Smooth muscle cell (in vitro differentiated cells): ENCODE measurements around the gene SSR3. TPM values are rescaled to one million over a fixed set of nuclear protein-coding genes. Genes with fewer than 3 reads are reported as not detected.

Experiments
- DNase-seq: peaks from one replicate; lab custom pipeline; 2025; ENCODE audit not compliant: unreplicated experiment; lab: John Stamatoyannopoulos, UW
- H2AFZ ChIP-seq: fragments of 200-600 bp; sonication (generic); 2 replicates; pipeline ENCODE4 v1.6.0; 2016; ENCODE audit warnings: antibody characterized with exemption, low read depth, mild to moderate bottlenecking
- H3F3A ChIP-seq: fragments of 200-600 bp; sonication (generic); 2 replicates; pipeline ENCODE4 v1.6.0; 2017; ENCODE audit warnings: antibody characterized with exemption, low read depth
- H3K27ac ChIP-seq: fragments of 200-600 bp; sonication (generic); 2 replicates; pipeline ENCODE4 v1.5.1; 2016; ENCODE audit warnings: low read depth, mild to moderate bottlenecking
- H3K27me3 ChIP-seq: fragments of 200-600 bp; sonication (generic); 2 replicates; pipeline ENCODE4 v1.6.1; 2016; ENCODE audit warnings: low read depth, mild to moderate bottlenecking
- H3K36me3 ChIP-seq: fragments of 200-600 bp; sonication (generic); 2 replicates; pipeline ENCODE4 v1.5.1; 2016; ENCODE audit warnings: low read depth
- H3K4me1 ChIP-seq: fragments of 200-600 bp; sonication (generic); 2 replicates; pipeline ENCODE4 v1.5.1; 2016; ENCODE audit warnings: low read depth
- H3K4me2 ChIP-seq: fragments of 200-600 bp; sonication (generic); 2 replicates; pipeline ENCODE4 v1.6.0; 2016; ENCODE audit warnings: mild to moderate bottlenecking
- H3K4me3 ChIP-seq: fragments of 200-600 bp; sonication (generic); 2 replicates; pipeline ENCODE4 v1.5.1; 2016; ENCODE audit warnings: mild to moderate bottlenecking
- H3K79me2 ChIP-seq: fragments of 200-600 bp; sonication (generic); 2 replicates; pipeline ENCODE4 v1.6.0; 2016; ENCODE audit warnings: low read depth, mild to moderate bottlenecking
- H3K9ac ChIP-seq: fragments of 200-600 bp; sonication (generic); 2 replicates; pipeline ENCODE4 v1.6.0; 2016; ENCODE audit warnings: low read depth
- H3K9me3 ChIP-seq: fragments of 200-600 bp; sonication (generic); replicated peaks from 2 replicates; pipeline ENCODE4 v1.5.1; 2016; ENCODE audit warnings: low read depth
- H4K20me1 ChIP-seq: fragments of 200-600 bp; sonication (generic); 2 replicates; pipeline ENCODE4 v1.6.0; 2016; ENCODE audit warnings: low read depth
- WGBS: methylation state at CpG from one replicate; pipeline ENCODE4 v1.1.7; 2016; ENCODE audit warnings: low lambda C conversion rate; 5-methylcytosine and 5-hydroxymethylcytosine counted together
- polyA plus RNA-seq: library from polyadenylated mRNA; unstranded; fragments of >200 nt; fragmentation: Nextera tagmentation; extraction: Ambion mirVana; gene quantifications from 2 replicates; pipeline ENCODE4 v1.2.1, GENCODE V29; 2016
- total RNA-seq: library from RNA; depleted of rRNA; stranded (reverse); fragments of >200 nt; gene quantifications from 2 replicates; pipeline ENCODE4 v1.2.3, GENCODE V29; 2014
- TF ChIP-seq, protein P1 (sequence below): fragments of 200-600 bp; sonication (generic); IDR thresholded peaks from 2 replicates; pipeline ENCODE4 v1.5.1; 2017; ENCODE audit warnings: borderline replicate concordance, mild to moderate bottlenecking, antibody characterized with exemption; ENCODE audit not compliant: insufficient read depth, poor library complexity, severe bottlenecking

SSR3 gene
- total and polyA plus RNA-seq, 2 experiments from 2014 or later = 325 to 370 TPM

DNA sequence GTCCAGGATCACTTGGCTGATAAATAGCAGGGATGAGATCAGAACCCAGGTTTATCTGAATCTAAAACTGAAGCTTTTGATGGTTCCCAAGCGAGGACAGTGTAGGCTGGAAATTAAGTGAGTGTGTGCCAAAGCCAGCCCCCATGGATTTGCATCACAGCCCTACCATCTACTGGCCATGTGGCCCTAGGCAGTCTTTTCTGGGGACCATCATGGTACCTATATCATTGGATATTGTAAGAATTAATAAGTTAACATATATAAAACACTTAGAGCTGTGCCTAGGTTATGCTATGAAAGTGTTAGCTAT, 32.8 kb upstream of the SSR3 start:
- H3K36me3 ChIP-seq = no peaks in the 10 kb centered on the region
- H3K4me1 ChIP-seq = no peaks in the 10 kb centered on the region
- no peak overlapping the region for H2AFZ ChIP-seq
- DNase-seq = no peak
- no peaks in the 10 kb centered on the region for H3K27me3 ChIP-seq
- no peak overlapping the region for H3K9ac ChIP-seq
- no peak overlapping the region for H3K27ac ChIP-seq
- H3K4me3 ChIP-seq = no peak overlapping the region
- no peaks in the 10 kb centered on the region for H3K79me2 ChIP-seq
- H3K4me2 ChIP-seq = no peak overlapping the region
- no peaks in the 10 kb centered on the region for H3K9me3 ChIP-seq
- TF ChIP-seq, protein P1, sequence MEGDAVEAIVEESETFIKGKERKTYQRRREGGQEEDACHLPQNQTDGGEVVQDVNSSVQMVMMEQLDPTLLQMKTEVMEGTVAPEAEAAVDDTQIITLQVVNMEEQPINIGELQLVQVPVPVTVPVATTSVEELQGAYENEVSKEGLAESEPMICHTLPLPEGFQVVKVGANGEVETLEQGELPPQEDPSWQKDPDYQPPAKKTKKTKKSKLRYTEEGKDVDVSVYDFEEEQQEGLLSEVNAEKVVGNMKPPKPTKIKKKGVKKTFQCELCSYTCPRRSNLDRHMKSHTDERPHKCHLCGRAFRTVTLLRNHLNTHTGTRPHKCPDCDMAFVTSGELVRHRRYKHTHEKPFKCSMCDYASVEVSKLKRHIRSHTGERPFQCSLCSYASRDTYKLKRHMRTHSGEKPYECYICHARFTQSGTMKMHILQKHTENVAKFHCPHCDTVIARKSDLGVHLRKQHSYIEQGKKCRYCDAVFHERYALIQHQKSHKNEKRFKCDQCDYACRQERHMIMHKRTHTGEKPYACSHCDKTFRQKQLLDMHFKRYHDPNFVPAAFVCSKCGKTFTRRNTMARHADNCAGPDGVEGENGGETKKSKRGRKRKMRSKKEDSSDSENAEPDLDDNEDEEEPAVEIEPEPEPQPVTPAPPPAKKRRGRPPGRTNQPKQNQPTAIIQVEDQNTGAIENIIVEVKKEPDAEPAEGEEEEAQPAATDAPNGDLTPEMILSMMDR = no peak
- 68% methylated on average over 1 of the region's 1 CpG for WGBS
- no peaks in the 10 kb centered on the region for H3F3A ChIP-seq
- no peaks in the 10 kb centered on the region for H4K20me1 ChIP-seq

DNA sequence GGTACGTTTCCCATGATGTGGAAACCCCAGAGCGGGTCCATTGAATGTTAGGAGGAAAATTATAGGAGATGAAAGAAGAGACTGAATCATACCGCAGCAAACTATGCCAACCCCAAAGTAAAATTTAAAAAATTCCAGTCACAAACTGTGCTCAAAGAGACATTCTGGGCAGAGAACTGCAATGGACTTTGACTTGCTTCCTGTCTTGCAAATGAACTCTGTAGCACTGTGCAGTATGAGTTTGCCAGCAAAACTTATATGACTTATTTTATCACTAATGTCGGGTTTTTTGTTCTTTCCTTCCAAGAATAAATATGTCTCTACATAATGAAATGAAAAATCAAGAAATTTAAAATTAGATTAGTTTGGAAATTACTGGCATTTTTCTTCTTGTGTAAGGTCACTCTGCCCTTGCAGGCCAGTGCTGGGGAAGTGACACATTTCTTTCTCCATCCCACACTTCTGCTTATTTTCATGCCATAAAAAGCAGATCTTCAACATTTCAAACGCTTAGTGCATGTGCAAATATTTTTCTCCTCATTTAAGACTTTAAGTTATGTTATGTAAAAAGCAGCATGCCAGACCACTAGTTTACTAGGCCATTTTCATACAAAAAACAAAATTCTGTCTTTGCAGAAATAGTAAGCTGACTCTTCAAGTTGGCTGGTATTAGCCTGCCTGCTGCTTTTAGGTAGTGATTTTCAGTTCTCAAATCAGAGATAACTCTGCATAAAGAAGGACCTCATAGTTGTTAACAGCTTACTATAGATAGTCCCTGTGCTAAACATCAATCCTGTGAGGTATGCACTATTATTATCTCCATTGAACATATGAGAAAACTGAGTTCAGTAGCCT, 32.2 kb upstream of the SSR3 start:
- Histone ChIP-seq H3K36me3 (no peaks in the 10 kb centered on the region), H3K79me2 (no peaks in the 10 kb centered on the region), H3K4me1 (no peaks in the 10 kb centered on the region), H3K27me3 (no peaks in the 10 kb centered on the region), H3K4me3 (no peak overlapping the region), H3K4me2 (no peak overlapping the region), H3F3A (no peaks in the 10 kb centered on the region), H2AFZ (no peak overlapping the region), H3K27ac (no peak overlapping the region), H3K9ac (no peak overlapping the region), H3K9me3 (no peaks in the 10 kb centered on the region), H4K20me1 (no peaks in the 10 kb centered on the region)
- WGBS = 76% methylated on average over 5 of the region's 5 CpGs
- DNase-seq = no peak
- TF ChIP-seq, protein P1 = no peak

DNA sequence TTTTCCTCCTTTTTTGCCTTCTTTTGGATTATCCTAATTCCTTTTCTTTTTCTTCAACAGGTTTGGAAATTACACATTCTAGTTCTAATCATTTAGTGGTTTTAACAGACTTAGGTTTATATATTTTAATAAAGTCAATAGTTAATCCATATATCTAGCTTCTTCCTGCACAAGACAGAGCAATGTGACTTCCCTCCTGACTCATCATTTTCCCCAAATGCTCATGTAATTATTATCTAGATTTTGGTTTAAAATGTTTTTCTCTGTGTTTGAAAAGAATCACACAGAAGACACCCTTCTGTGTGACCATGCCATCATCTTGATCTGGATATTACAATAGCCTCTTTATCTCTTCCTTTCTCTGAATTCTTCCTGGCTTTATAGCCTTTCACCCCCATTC, 28.6 kb upstream of the SSR3 start:
- Histone ChIP-seq H3K9me3 (no peaks in the 10 kb centered on the region), H3K79me2 (no peaks in the 10 kb centered on the region), H3K9ac (no peak overlapping the region), H4K20me1 (no peaks in the 10 kb centered on the region), H3F3A (no peaks in the 10 kb centered on the region), H3K4me1 (no peaks in the 10 kb centered on the region), H3K4me3 (no peak overlapping the region), H3K27ac (no peak overlapping the region), H3K27me3 (no peaks in the 10 kb centered on the region), H3K36me3 (no peaks in the 10 kb centered on the region), H2AFZ (no peak overlapping the region), H3K4me2 (no peak overlapping the region)
- TF ChIP-seq, protein P1 = no peak
- no peak for DNase-seq
